ENCODE measurements around the gene SAMHD1. TPM values are rescaled to one million over a fixed set of nuclear protein-coding genes. Genes with fewer than 3 reads are reported as not detected.

Gene SAMHD1
- total and polyA plus RNA-seq, 2 donors (not counting 1 experiment from before 2014, with no cell fraction given) = 25.9 to 47.2 TPM

- Histone ChIP-seq H3K4me3 (replicated peaks in 1 of 4; ENCODE audit: control extremely low read depth in 1 of 4, insufficient read depth in 1 of 4, low read depth in 3 of 4, low read length in 4 of 4) (peak overlapping the region in 1 of 4 experiments; percentile 32), H2AFZ (ENCODE audit: low read length) (no peak overlapping the region), H4K20me1 (ENCODE audit: control insufficient read depth, extremely low read depth, insufficient read depth, low read length) (no peaks in the 10 kb centered on the region), H3K27me3 (ENCODE audit: control insufficient read depth, insufficient read depth, low read length) (no peaks in the 10 kb centered on the region), H3K4me2 (ENCODE audit: extremely low read depth, insufficient read depth, low read length) (peak overlapping the region; percentile 83), H3K79me2 (ENCODE audit: control insufficient read depth, insufficient read depth, low read length) (peaks cover 74% of the 10 kb centered on the region), H3K36me3 (ENCODE audit: control insufficient read depth, insufficient read depth, low read length) (peaks cover 10% of the 10 kb centered on the region), H3K4me1 (ENCODE audit: control insufficient read depth, extremely low read depth, insufficient read depth, low read length) (peaks cover 54% of the 10 kb centered on the region), H3K27ac (ENCODE audit: insufficient read depth, low read length) (peak overlapping the region; percentile 97), H3K9me3 (ENCODE audit: control insufficient read depth, insufficient read depth, low read depth, low read length) (peaks cover 1% of the 10 kb centered on the region), H3K9ac (ENCODE audit: insufficient read depth, low read length) (peak overlapping the region; percentile 68)
- no peak for DNase-seq (ENCODE audit: low read depth in 2 of 2)
- TF ChIP-seq CTCF (conservative IDR thresholded peaks at IDR 0.05 in 1 of 2, IDR thresholded peaks at IDR 0.05 in 1 of 2; ENCODE audit: low read depth in 1 of 2, low read length in 2 of 2) (no peak), EZH2 (IDR thresholded peaks at IDR 0.05; ENCODE audit: low read length, missing control alignments) (no peak)
These were observed 102.8 kb downstream of the SAMHD1 start for GRCh38 chr20:36848677-36849076.

GRCh38 chr20:36848078-36848660 is 103.3 kb downstream of the SAMHD1 start:
- Histone ChIP-seq H3K4me3 (replicated peaks in 1 of 4; ENCODE audit: control extremely low read depth in 1 of 4, insufficient read depth in 1 of 4, low read depth in 3 of 4, low read length in 4 of 4) (peak overlapping the region in 1 of 4 experiments; percentile 32), H3K79me2 (ENCODE audit: control insufficient read depth, insufficient read depth, low read length) (peaks cover 72% of the 10 kb centered on the region), H3K36me3 (ENCODE audit: control insufficient read depth, insufficient read depth, low read length) (peaks cover 4% of the 10 kb centered on the region), H3K27ac (ENCODE audit: insufficient read depth, low read length) (peak overlapping the region; percentile 97), H4K20me1 (ENCODE audit: control insufficient read depth, extremely low read depth, insufficient read depth, low read length) (no peaks in the 10 kb centered on the region), H3K4me1 (ENCODE audit: control insufficient read depth, extremely low read depth, insufficient read depth, low read length) (peaks cover 53% of the 10 kb centered on the region), H3K27me3 (ENCODE audit: control insufficient read depth, insufficient read depth, low read length) (no peaks in the 10 kb centered on the region), H3K9me3 (ENCODE audit: control insufficient read depth, insufficient read depth, low read depth, low read length) (peaks cover 1% of the 10 kb centered on the region), H2AFZ (ENCODE audit: low read length) (no peak overlapping the region), H3K9ac (ENCODE audit: insufficient read depth, low read length) (peak overlapping the region; percentile 68), H3K4me2 (ENCODE audit: extremely low read depth, insufficient read depth, low read length) (peak overlapping the region; percentile 83)
- DNase-seq (ENCODE audit: low read depth in 2 of 2) = peak; percentile 90 to 96
- TF ChIP-seq EZH2 (IDR thresholded peaks at IDR 0.05; ENCODE audit: low read length, missing control alignments) = no peak
- TF ChIP-seq CTCF (conservative IDR thresholded peaks at IDR 0.05 in 1 of 2, IDR thresholded peaks at IDR 0.05 in 1 of 2; ENCODE audit: low read depth in 1 of 2, low read length in 2 of 2) = no peak

- Histone ChIP-seq H3K4me2 (ENCODE audit: extremely low read depth, insufficient read depth, low read length) (no peak overlapping the region), H3K4me3 (replicated peaks in 1 of 4; ENCODE audit: control extremely low read depth in 1 of 4, insufficient read depth in 1 of 4, low read depth in 3 of 4, low read length in 4 of 4) (no peak overlapping the region), H3K9me3 (ENCODE audit: control insufficient read depth, insufficient read depth, low read depth, low read length) (peaks cover 1% of the 10 kb centered on the region), H3K79me2 (ENCODE audit: control insufficient read depth, insufficient read depth, low read length) (peaks cover 71% of the 10 kb centered on the region), H3K36me3 (ENCODE audit: control insufficient read depth, insufficient read depth, low read length) (peaks cover 2% of the 10 kb centered on the region), H2AFZ (ENCODE audit: low read length) (no peak overlapping the region), H3K9ac (ENCODE audit: insufficient read depth, low read length) (no peak overlapping the region), H3K27ac (ENCODE audit: insufficient read depth, low read length) (peak overlapping the region; percentile 97), H4K20me1 (ENCODE audit: control insufficient read depth, extremely low read depth, insufficient read depth, low read length) (no peaks in the 10 kb centered on the region), H3K27me3 (ENCODE audit: control insufficient read depth, insufficient read depth, low read length) (no peaks in the 10 kb centered on the region), H3K4me1 (ENCODE audit: control insufficient read depth, extremely low read depth, insufficient read depth, low read length) (peaks cover 51% of the 10 kb centered on the region)
- TF ChIP-seq CTCF (conservative IDR thresholded peaks at IDR 0.05 in 1 of 2, IDR thresholded peaks at IDR 0.05 in 1 of 2; ENCODE audit: low read depth in 1 of 2, low read length in 2 of 2) = no peak
- no peak for TF ChIP-seq EZH2 (IDR thresholded peaks at IDR 0.05; ENCODE audit: low read length, missing control alignments)
- DNase-seq (ENCODE audit: low read depth in 2 of 2) = peak in 1 of 2 donors; percentile 37
These were observed 103.8 kb downstream of the SAMHD1 start for GRCh38 chr20:36847710-36848040.

All from fibroblast of lung (primary cell).